ENCODE data around the gene IFNL4. TPM values are rescaled to one million over a fixed set of nuclear protein-coding genes. Genes with fewer than 3 reads are reported as not detected.

The IFNL4 gene
- total RNA-seq: not detected in 2 replicates

DNA sequence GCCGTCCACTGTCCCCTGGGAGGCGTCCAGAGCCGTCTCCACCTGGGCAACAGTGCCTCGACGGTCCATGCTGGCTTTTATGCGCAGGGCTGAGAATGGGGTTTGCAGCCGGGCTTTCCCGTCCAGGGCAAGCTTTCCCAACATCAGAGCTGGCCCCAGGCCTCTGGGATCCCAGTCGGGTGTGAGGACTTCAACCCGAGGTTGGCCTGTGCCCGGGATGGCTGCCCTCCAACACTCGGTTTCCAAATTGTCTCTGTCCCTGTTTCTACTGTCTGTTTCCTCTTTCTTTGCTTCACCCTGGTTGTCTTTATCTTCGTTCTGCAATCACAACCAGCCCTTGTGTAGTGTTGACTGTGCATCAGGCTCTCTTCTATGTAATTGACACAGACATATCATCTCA is at the start of gene IFNL4:
Gene IFNL4 (minus strand): TSS at position 51 of the 400 bp plus-strand sequence.

DNA sequence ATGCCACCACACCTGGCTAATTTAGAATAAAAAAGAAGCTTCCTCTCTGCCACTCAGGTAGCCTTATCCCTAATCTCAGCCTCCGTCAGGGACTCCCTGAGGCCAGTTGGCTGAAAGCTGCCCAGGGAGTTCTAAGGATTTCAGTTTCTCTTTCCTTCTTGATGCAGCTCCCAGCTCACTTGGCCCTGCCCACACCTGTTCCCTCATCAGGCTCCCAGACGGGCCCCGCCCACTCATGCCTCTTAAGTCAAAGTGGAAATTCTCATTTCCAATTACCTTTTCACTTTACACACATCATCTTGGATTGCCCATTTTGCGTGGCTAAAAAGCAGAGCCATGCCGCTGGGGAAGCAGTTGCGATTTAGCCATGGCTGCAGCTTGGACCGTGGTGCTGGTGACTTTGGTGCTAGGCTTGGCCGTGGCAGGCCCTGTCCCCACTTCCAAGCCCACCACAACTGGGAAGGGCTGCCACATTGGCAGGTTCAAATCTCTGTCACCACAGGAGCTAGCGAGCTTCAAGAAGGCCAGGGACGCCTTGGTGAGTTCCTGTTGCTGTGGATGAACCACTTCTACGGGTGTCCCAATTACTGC is 47.5 kb upstream of the IFNL4 start, which contains the start of gene IFNL1:
Gene IFNL1 (plus strand): TSS at position 353 of the 591 bp plus-strand sequence. CDS start 15 bp downstream, at position 368.

DNA sequence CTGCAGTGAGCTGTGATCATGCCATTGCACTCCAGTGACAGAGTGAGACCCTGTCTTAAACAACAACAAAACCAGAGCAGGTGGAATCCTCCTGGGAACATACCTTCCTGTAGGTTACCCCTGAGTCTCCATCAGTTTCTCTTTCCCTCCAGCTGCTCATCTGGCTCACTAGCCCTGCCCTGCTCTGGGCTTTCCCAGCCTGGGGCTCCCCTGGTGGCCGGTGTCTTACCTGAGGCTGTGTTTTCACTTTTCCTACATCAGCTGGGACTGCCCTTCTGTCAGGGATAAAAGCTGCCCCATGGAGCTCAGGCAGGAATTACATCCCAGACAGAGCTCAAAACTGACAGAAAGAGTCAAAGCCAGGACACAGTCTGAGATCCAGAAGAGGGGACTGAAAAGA is 19.4 kb upstream of the IFNL4 start, which contains the start of gene IFNL2:
Gene IFNL2 (plus strand): TSS at position 312 of the 400 bp plus-strand sequence. CDS start 173 bp downstream, outside the sequence.

DNA sequence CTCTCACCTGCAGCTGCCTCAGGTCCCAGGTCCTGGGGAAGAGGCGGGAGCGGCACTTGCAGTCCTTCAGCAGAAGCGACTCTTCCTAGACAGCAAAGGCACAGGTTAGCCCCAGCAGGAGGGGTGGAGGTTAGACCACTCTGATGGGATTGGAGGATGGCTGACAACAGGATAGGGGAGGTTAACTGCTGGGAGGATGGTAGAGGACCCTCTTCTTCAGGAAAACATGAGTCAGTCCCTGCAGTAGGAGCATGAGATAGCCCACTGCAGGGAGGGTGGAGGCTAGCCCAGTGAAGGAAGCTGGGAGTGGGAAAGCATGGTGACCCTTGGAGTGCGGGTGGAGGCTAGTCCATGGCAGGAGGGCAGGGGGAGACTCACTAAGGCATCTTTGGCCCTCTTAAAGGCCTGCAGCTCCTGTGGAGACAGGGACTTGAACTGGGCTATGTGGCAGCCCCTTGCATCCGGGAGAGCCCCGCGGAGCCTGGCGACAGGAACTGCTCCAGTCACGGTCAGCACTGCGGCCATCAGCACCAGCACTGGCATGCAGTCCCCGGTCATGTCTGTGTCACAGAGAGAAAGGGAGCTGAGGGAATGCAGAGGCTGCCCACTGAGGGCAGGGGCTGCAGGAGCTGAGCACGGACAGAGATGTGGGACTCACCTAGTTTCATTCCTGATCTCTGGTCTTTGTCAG is 4.1 kb downstream of the IFNL4 start, which contains the start of gene IFNL3:
Gene IFNL3 (minus strand): TSS at position 597 of the 691 bp plus-strand sequence. CDS start 39 bp downstream, at position 558.

DNA sequence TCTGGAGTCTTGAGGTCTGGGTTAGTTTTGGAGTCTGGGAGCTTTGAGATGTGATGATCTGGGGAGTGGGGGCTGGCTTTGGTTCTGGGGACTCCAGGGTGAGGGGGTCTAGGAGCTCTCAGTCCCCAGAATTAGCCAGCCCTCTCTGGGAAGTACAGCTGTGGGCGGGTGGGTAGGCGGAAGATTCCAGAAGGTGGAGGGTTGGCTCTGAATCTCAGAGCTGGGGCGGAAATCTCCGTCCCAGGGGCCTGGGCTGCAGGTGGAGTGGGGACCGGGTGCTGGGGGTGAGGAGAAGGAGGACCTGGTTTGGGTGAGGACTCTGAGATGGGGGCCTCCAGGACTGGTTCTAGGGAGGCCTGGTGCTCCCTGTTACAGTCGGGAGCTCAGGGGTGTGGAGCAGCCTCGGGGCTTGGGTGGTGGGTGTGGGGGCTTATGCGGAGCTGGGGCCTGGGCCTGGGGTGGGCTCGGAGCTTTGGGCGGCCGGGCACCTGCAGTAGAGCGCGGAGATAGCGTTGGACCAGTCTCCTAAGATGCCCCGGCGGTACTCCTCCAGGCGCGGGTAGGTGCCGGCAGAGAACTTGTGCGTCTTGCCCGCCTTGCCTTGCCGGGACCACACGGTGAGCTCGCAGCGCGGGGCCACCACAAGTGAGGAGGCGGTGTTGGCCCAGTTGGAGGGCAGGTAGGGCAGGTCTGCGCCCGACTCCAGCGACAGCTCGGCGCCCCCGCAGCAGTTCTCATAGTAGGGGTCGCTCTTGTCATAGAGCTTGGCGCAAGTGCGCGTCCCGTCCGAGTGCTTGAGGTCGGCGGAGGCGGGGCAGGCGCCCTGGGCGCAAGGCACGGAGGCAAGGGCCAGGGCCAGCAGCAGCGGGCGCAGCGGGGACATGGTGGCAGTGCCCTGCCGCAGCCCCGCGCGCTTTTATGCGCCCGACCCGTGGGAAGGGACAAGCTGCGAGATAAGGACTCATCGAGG is 45.0 kb downstream of the IFNL4 start, which contains the start of gene SYCN:
Gene SYCN (minus strand): TSS at position 892 of the 970 bp plus-strand sequence. CDS start 9 bp downstream, at position 883.

DNA sequence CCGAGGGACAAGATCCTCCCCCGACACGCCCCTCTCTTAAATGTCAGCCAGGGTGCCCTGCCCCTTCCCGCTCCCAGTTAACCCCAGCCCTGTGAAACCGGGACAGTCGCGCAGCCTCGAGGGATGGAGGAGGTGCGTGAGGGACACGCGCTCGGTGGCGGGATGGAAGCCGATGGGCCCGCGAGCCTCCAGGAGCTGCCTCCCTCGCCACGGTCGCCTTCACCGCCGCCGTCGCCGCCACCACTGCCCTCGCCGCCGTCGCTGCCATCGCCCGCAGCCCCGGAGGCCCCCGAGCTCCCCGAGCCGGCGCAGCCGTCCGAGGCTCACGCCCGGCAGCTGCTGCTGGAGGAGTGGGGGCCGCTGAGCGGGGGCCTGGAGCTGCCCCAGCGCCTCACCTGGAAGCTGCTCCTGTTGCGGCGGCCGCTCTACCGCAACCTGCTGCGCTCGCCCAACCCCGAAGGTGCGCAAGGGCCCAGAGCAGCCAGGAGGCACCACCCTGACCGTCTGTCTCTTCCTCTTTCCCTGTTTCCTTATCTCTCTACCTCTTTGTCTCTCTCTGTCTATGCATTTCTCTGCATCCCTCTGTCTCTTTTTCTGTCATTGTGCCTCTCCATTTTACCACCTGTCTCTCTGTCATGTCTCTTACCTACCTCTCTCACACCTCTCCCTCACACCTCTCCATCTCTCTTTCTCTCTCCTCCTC is 51.6 kb downstream of the IFNL4 start, which contains the start of gene NCCRP1:
Gene NCCRP1 (plus strand): TSS at position 105 of the 703 bp plus-strand sequence. CDS start 19 bp downstream, at position 124.

Other genes with a start within 250 kb of the IFNL4 start
- 7.8 and 8.4 TPM in 2 replicates for gene FBXO27, start 216.3 kb downstream of the IFNL4 start, total RNA-seq
- gene ACP7, start 164.5 kb downstream of the IFNL4 start, total RNA-seq: not detected in 2 replicates
- gene PAK4, start 123.1 kb downstream of the IFNL4 start, total RNA-seq: 14.7 and 23.2 TPM in 2 replicates
- not detected in 2 replicates for gene NCCRP1, start 51.9 kb downstream of the IFNL4 start, total RNA-seq
- gene SYCN, start 44.6 kb downstream of the IFNL4 start, total RNA-seq: not detected in 2 replicates
- not detected in 2 replicates for gene IFNL3, start 3.9 kb downstream of the IFNL4 start, total RNA-seq
- not detected in 2 replicates for gene IFNL2, start 19.5 kb upstream of the IFNL4 start, total RNA-seq
- gene IFNL1, start 47.6 kb upstream of the IFNL4 start, total RNA-seq: not detected in 2 replicates
- gene LRFN1, start 72.0 kb upstream of the IFNL4 start, total RNA-seq: not detected in 2 replicates
- 0.29 and 1.4 TPM in 2 replicates for gene GMFG, start 87.2 kb upstream of the IFNL4 start, total RNA-seq
- gene SAMD4B, start 93.6 kb upstream of the IFNL4 start, total RNA-seq: 55.9 and 79.8 TPM in 2 replicates
- gene PAF1, start 142.2 kb upstream of the IFNL4 start, total RNA-seq: 43.2 and 46.6 TPM in 2 replicates
- 24.3 and 32.3 TPM in 2 replicates for gene MED29, start 142.5 kb upstream of the IFNL4 start, total RNA-seq
- gene ZFP36, start 158.0 kb upstream of the IFNL4 start, total RNA-seq: 14.5 and 22.2 TPM in 2 replicates
- 12.1 and 20.5 TPM in 2 replicates for gene PLEKHG2, start 163.8 kb upstream of the IFNL4 start, total RNA-seq
- 1,567 and 1,902 TPM in 2 replicates for gene RPS16, start 187.1 kb upstream of the IFNL4 start, total RNA-seq
- gene SUPT5H, start 196.7 kb upstream of the IFNL4 start, total RNA-seq: 59.7 and 97.1 TPM in 2 replicates
- gene TIMM50, start 232.0 kb upstream of the IFNL4 start, total RNA-seq: 116 and 134 TPM in 2 replicates

Measured in myometrial cell (primary cell).